HG03060 (cell line): Measurements from ENCODE around the gene CBR4.
A peak's percentile ranks its signal among the peaks of the same experiment; 100 is the strongest.

Source experiments
- ATAC-seq: cut with Tn5 transposase; IDR thresholded peaks from one replicate; pipeline ENCODE4 v1.9.1; 2021; ENCODE audit warnings: low read depth, moderate number of reproducible peaks; ENCODE audit not compliant: unreplicated experiment

CBR4 gene

DNA sequence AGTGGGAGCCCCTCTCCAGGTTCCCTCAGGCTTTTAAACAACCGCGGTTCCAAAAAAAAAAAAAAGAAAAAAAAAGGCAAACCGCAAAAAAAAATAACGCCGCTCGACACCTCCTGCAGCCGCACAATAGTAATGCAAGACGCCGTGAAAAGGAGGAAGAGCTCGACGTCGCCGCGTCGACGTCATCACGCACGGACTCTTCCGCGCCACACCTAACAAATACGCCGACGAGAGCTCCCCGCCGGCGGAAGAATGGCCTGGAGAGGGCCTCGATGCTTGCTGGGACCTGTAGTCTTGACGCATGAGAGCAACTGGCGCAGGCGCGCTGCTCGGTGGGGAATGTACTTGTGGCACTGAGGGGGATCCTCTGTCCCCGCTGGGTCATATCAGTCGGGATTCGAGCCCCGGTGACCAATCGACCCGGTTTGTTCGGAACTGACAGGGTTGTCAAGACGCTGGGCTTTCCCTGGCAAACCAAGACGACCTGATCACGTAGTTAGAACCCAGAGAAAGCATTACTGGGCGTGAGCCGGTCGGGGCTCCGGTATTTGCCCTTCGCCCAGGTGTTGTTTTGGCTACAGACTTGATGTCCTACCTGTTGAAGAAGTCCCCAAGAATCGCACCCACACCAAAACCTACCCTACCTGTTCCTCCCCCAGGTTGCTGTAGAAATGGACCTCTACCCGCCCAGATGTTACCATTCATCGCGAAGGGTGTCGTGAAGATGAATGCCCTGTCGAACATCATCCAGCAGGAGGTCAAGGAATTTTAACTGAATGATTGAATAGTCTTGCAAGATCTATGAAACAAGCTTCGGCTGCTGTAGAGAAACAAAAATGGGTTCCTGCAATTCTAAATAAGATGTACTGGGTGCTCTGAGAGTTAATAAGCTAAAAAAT lies at the start of gene CBR4:
Gene CBR4 (minus strand): TSS at position 131 of the 899 bp plus-strand sequence. CDS start 166 bp downstream, outside the sequence.
- ATAC-seq: peak; percentile 99

DNA sequence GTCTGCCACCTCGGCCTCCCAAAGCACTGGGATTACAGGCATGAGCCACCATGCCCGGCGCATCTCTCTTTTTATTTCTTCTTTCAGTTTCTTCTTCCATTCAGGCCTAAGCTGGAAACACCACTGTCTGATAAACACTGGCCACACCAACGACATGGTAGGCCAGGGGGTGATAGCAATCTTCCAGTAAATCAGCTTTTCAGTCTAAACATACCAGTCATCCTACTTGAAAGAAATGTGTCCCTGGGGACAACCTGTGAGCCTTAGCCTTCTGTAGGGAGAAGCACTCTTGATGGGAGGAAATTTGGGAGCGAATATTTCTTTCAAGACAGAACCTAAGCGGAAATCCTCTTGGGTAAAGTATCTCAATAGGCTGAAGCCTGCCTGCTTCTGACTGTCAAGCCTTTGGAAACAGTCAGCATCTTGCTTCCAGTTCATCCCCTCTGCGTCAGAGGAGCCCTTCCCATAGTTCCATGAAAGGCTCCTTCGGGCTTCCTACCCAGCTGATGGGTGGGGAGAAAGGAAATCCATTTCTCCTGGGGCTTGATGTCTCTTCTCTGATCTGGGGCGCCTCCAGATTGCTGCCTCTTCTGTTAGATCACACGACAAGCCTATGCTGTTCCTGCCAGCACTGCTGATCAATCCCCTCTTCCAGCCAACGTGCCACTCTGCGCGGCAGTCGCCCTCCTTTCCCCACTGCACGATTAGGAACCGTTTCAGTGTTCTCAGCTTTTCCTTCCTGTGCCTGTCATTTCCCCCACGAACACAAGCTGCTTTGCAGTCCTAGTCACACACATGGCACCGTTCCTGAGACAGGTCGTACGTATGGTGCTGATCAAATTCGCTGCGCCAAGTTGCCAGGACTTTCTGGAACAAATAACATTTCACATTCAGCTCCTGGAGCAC lies 49.5 kb upstream of the CBR4 start:
- no peak for ATAC-seq

DNA sequence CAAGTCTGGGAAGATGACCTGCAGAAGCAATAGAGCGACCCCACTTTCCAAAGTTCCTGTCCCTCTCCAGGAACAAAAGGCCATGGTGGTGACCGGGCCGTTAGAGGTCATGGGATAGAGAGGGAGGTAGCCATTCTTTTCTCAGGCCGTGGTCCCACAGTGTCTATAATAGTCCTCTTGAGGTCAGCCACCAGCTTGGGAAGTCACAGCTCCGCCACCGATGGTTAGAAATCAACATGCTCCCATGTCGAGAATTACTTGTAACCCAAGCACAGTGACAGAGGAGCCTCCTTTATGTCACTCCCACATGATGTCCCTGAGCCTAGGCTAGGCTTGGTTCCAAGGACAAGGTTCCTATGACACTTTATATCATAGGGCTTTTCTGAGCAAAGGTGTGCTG lies 48.3 kb upstream of the CBR4 start:
- ATAC-seq: no peak

DNA sequence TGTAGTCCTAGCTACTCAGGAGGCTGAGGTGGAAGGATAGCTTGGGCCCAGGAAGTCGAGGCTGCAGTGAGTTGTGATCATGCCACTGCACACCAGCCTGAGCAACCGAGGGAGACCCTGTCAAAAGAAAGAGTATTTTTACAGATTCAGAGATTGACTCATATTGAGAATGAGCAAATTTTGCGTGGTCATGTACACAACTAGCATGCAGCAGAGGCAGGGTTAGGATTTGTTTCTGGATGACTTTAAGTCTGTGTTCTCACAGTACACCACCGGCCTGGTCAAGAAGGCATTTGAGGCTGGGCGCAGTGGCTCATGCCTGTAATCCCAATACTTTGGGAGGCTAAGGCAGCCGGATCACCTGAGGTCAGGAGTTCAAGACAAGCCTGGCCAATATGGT lies 44.8 kb upstream of the CBR4 start:
- no peak for ATAC-seq

DNA sequence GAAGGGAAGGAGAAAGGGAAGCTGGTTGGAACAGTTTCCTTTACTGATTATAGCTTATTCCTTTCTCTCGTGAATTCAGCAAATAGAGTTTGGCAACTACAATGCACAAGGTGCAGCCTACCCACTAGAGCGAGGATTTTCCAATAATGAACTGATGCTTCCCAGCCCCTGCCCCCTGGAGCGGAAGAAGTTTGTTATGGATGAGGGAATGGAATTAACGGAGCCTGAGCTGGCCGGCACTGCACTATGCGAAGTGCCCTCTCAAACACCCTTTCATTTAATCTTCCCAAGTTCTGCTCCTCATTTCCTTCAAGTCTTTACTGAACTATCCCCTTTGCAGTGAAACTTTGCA lies 42.5 kb upstream of the CBR4 start:
- ATAC-seq: no peak

DNA sequence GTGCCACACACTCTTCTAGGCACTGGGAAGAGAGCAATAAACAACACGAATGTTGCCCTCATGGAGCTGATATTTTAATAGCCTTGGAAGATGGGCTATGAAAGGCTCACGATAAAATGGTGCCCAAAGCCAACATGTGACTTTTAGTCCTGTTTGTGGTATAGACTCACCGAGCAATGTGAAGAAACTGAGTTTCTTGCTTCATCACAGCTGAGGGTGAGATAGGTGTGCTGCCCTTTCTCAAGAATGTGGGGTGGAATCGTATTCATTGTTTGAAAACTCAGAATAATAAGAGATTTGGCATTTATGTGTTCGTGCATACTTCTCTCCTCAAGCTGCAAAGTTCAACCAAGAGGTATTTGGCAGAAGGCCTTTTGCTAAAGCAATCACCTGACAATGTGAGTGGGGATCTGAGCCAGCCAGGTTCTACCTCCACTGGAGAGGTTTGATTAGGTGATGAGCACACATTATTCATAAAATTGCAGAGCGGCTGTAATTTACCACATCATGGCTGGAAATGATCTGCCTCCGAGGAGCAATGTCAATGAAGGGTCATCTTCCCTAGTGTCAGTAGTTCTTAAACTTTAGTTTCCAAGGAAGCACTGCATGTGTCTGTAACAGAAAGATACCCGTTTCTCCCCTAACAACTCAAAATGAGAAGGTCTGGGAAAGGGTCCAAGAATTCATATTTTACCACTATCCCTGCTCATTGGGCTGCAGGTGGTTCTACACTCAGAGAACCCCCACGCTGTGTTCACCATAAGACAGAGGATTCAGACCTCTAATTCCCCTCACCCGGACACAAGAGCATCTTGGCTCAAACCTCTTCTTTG lies 41.9 kb upstream of the CBR4 start:
- no peak for ATAC-seq

DNA sequence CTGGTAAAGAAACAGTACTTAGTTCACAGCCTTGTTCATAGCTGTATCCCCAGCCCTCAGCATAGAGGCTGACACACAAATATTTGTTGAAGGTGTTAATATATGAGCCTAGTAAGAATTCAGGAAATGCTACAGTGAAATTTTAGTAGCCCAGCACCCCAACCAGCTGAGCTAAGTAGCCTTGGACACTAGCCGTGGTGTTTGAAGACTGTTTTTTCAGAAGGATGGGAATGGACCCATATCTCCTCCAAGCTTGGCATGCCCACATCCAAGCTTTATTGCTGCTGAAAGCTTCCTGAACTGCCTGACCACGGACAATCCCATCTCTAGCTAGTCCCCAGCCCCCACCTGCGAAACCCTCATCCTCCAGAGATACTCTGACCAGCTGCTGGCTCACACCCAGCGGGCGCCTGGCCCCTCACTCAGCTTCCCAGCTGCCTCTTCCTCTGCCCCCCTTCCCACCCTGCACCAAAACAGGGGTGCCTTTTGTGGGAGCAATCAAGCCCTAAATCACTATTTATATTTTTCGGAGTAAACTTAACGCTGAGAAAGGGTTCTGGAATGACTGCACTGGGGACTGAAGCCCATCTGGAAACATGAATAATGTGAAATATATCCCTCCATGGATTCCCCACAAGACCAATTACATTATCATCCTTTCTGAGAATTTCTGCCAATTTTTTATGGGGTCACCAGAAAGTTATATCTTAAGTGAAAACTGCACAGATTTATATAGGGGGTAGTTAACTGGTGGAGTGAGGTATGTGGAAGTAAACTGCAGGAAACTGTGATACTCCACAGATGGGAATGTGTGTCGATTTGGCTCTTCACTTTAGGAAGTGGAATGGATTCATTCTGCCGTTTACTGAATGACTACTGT lies 41.1 kb upstream of the CBR4 start:
- ATAC-seq: no peak

DNA sequence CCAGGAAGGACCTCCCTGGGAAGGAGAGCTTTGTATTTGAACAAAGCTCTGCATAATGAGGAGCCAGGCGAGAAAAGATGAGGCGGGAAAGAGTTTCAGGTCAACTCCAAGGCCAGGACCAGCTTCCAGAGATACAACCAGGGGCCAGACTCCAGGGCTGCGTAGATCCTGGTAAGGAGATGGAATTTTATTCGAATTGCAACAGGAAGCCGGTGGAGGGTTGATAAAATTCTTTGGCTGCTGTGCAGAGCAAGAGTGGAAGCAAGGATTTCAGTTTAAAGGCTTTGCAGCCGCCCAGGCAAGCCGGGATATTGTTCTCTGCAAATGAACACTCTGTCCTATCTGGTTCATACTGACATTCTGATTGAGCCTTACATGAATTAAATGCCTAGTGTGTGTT lies 40.2 kb upstream of the CBR4 start:
- ATAC-seq: no peak

DNA sequence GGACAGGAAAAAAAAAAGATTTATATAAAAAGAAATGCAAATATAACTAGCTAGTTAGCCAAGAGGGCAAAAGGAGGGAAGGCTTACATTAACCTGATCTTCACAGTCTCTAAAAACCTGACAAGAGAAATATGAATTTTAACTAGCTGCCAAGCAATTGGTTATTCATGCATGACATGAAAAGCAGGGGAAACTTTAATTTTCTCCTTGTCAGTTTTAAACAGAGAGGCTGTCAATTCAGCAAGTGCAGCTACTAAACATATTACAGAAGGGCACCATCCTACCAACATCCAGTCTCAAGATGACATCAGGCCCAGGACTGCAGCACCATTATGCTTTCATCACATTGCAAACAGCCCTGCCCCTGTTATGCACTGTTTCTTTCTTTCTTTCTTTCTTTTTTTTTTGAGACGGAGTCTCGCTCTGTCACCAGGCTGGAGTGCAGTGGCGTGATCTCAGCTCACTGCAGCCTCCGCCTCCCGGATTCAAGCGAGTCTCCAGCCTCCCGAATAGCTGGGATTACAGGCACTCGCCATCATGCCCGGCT lies 38.9 kb upstream of the CBR4 start:
- no peak for ATAC-seq

DNA sequence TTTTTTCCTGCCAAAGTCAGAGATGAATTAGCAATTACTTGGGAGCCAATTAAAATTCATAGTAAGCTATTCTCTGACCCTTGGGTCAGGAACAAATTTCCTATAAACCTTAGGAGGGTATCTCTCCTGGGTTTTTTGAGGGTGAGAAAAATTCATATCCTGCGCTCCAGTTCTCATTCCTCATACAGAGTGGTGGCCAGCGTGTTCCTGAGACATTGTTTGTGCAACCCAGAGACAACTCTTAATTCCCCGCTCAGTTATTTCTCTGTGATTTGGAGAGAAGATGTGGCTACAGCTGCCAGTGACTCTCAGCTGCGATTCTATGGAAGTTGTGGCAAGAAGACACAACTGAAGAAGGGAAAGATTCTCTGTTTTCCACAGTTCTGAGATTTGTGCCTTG lies 37.9 kb upstream of the CBR4 start:
- no peak for ATAC-seq

DNA sequence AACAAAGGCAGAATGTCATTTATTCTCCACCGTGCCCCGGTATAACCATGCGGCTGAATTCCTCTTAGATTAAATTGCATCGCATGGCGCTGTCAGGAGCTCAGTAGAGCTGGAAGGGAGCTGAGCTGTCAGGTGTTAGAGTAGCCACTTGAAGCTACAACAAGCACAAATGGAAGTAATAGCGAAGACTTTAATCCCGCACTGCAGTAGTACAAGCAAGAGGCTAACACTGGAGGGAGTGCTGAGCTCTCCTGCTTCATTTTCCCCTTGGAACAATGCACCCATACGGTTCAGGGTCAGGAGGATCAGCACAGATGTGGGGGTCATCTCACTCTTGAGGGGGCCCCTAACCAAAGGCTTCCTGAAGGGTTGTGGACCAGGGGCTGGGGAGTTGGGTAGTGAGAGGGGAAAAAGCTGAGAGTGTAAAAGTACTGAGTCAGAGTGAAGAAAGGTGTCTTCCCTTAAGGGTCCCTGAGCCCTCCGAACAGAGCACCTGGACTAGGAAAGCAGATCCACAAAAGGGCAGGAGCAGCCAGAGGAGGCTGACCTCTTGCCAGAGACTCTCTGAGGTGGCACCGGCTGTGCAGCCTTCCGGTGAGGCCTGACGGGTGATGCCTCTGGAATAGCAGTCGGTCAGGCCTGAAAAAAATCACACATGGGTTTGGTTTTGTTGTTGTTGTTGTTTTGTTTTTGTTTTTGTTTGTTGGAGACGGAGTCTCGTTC lies 36.0 kb upstream of the CBR4 start:
- ATAC-seq: no peak

DNA sequence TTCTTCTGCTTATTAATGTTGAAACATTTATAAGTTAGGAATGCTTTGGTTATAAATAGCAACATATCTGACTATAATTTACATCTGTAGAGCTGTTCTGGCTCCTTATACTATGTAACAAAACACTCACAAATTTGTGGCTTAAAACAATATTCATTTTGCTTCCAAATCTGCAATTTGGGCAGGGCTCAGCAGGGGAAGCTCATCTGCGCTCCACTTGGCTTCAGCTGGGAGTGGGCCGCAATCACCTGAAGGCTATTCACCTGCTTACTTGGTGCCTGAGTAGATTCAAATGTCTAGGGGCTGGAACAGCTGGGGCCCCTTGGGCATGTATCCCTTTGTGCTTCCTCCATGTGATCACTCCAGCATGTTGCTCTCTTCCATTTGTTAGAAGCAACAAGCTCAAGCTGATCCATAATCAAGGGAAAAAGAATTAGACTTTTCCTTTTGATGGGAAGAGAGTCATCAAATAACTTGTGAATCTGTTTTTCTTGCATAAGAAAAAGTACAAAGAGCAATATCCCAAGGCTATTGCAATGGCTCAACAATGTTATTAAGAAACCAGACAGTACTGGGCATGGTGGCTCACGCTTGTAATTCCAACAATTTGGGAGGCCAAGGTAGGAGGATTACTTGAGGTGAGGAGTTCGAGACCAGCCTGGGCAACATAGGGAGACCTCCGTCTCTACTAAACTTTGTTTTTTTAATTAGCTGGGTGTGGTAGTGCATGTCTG lies 34.8 kb upstream of the CBR4 start:
- no peak for ATAC-seq

DNA sequence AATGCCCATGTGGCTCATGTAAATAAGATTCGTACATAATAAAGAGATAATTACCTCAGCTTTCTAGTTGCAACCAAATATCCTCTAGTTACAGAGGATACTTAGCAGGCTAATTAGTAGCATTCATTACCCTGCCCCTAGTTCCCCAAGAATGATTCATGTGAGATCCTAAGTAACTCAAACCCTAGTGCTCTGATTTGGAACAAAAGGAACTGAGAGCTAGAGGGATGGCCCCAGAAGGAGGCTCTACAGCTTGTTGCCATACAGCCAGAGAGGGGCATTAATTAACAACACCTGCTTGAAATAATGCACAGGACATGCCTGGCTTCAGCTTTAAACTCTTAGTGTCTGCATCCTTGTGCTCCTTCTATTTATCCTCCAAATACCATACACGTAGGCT lies 32.6 kb upstream of the CBR4 start:
- ATAC-seq: no peak

DNA sequence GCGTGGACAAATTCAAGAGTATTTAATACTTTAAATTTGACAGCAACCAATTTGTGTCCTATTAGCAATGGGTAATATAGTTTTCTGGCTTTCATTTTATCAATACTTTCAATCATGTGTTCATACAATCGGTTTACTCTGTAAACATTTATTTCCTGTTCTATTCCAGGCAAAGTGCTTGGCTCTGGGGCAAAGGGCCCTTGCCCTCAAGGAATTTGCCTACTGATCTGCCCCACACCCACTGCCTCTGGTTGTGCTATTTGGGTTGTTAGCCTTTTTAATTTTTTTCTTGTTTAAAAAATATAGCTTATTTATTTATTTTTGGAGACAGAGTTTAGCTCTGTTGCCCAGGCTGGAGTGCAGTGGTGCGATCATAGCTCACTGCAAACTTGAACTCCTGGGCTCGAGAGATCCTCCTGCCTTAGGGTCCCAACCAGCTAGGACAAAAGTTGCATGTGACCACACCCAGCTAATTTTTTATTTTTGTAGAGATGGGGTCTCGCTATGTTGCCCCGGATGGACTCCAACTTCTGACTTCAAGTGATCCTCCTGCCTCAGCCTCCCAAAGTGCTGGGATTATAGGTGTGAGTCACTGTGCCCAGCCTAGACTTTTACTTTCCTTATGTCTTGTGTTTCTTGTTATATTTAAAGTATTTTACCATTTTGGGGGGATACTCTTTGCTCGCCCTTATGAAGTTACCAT lies 30.7 kb upstream of the CBR4 start:
- ATAC-seq: no peak

DNA sequence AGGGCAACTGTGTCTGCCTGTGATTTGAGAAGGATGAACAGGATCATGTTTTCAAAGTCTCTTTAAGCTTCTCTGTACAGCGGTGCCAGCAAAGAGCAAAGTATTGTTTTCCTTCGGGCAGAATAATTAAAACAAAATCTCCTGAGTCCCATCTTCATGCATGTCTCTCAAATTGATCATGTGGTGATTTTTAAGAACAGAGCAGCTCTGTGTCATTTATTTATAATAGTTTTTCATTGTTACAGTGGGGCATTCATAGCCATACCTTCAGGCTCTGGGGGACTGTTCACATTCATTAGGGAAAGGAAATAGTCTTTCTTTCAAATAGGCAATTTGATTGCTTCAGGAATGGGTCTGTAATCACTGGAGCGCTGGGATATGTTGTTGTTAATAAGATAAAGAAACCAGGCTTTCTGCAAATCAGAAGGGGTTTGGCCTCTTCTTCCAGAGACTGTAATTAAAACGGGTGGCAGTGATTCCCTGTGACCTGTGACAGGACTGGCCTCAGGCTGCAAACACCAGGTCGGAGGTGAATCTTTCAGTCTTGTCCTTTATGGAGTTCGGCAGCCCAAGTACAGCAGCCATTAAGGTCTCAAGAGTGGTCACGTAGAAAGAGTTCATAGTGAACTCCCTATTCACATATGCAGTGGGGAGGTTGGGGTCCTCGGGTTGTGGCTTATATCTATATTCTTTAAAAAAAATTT lies 29.3 kb upstream of the CBR4 start:
- no peak for ATAC-seq

DNA sequence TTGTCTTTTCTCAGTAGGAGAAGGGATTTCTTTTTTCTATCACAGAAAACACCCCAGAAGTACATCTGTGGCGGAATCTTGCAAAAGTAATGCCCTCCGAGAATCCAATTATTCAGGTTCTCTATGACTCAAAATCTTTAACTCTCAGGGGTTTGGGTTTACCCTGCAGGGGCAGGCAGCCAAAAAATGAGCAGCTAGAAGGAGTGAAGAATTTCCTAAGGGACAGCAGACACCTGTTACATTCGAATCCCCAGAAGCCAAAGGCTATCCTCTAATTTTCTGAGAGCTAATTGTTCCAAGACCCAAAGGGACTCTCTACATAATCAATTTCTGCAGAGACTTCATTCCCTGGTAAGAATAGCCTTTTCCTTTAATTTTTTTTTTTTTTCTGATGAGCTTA lies 27.5 kb upstream of the CBR4 start:
- ATAC-seq: no peak
